Nucleus accumbens (tissue), 56 donors: ENCODE results near the gene OTC.
A peak's percentile ranks its signal among the peaks of the same experiment; 100 is the strongest.

Source experiments
- DNase-seq, 56 donors: peaks; one replicate each; lab custom pipeline; 2025; lab: John Stamatoyannopoulos, UW

The OTC gene

GRCh38 chrX:38356401-38356800, 4.0 kb downstream of the OTC start:
- DNase-seq, result no peak

- DNase-seq, result no peak
These were observed 5.6 kb downstream of the OTC start for GRCh38 chrX:38357747-38358673.

- no peak for DNase-seq
These were observed 10.6 kb downstream of the OTC start for GRCh38 chrX:38363046-38363445.

GRCh38 chrX:38365954-38366353, 13.6 kb downstream of the OTC start:
- no peak for DNase-seq

GRCh38 chrX:38368774-38369173, 16.4 kb downstream of the OTC start:
- no peak for DNase-seq

GRCh38 chrX:38371641-38372040, 19.2 kb downstream of the OTC start:
- no peak for DNase-seq

GRCh38 chrX:38374431-38374830, 22.0 kb downstream of the OTC start:
- no peak for DNase-seq

- no peak for DNase-seq
These were observed 23.5 kb downstream of the OTC start for GRCh38 chrX:38375891-38376290.

GRCh38 chrX:38376747-38377146, 24.3 kb downstream of the OTC start:
- DNase-seq, result no peak

GRCh38 chrX:38379088-38379487, 26.7 kb downstream of the OTC start:
- no peak for DNase-seq

GRCh38 chrX:38382663-38383062, 30.3 kb downstream of the OTC start:
- no peak for DNase-seq

- DNase-seq, result no peak
These were observed 48.0 kb downstream of the OTC start for GRCh38 chrX:38400389-38400910.

- DNase-seq, result no peak
These were observed 49.7 kb downstream of the OTC start for GRCh38 chrX:38402118-38402517.

- no peak for DNase-seq
These were observed 51.4 kb downstream of the OTC start for GRCh38 chrX:38403834-38404233.

- peak in 1 of 56 donors; percentile 0 for DNase-seq
These were observed 54.7 kb downstream of the OTC start for GRCh38 chrX:38407126-38407525.

- DNase-seq, result no peak
These were observed 56.9 kb downstream of the OTC start for GRCh38 chrX:38409289-38409688.

- no peak for DNase-seq
These were observed 74.4 kb downstream of the OTC start for GRCh38 chrX:38426785-38427184.

GRCh38 chrX:38431525-38431924, 79.1 kb downstream of the OTC start:
- no peak for DNase-seq

- no peak for DNase-seq
These were observed 82.7 kb downstream of the OTC start for GRCh38 chrX:38435130-38435529.

GRCh38 chrX:38437093-38437492, 84.7 kb downstream of the OTC start:
- no peak for DNase-seq

GRCh38 chrX:38438321-38438720, 85.9 kb downstream of the OTC start:
- no peak for DNase-seq

GRCh38 chrX:38452603-38453002, 100.2 kb downstream of the OTC start:
- no peak for DNase-seq
